WTC11 (cell line): ENCODE data around the gene SVOPL.

ENCODE experiments used
- ATF1 ChIP-seq: sonication (generic); formaldehyde crosslinking; IDR thresholded peaks from 2 replicates; pipeline ENCODE4 v1.8.1; 2023; ENCODE audit warnings: mild to moderate bottlenecking, moderate library complexity, missing genetic modification reagents
- ATF2 ChIP-seq: sonication (generic); formaldehyde crosslinking; IDR thresholded peaks from 2 replicates; pipeline ENCODE4 v1.8.1; 2022; ENCODE audit warnings: low read depth, missing genetic modification reagents, borderline replicate concordance
- CBFB ChIP-seq: sonication (generic); formaldehyde crosslinking; IDR thresholded peaks from 2 replicates; pipeline ENCODE4 v1.8.1; 2022; ENCODE audit warnings: mild to moderate bottlenecking, low read depth, missing genetic modification reagents
- CREM ChIP-seq: sonication (generic); formaldehyde crosslinking; IDR thresholded peaks from 2 replicates; pipeline ENCODE4 v1.8.1; 2022; ENCODE audit warnings: mild to moderate bottlenecking, missing genetic modification reagents, moderate library complexity
- CTCF ChIP-seq: fragments of 200-600 bp; IDR thresholded peaks from 2 replicates; pipeline ENCODE4 v1.8.0; 2022; ENCODE audit warnings: antibody characterized with exemption
- ELF4 ChIP-seq: sonication (generic); formaldehyde crosslinking; IDR thresholded peaks from 2 replicates; pipeline ENCODE4 v1.8.1; 2022; ENCODE audit warnings: low read depth, mild to moderate bottlenecking, moderate library complexity, missing genetic modification reagents
- ETV6 ChIP-seq: sonication (generic); formaldehyde crosslinking; IDR thresholded peaks from 2 replicates; pipeline ENCODE4 v1.8.1; 2022; ENCODE audit warnings: mild to moderate bottlenecking, missing genetic modification reagents
- MAX ChIP-seq: sonication (generic); formaldehyde crosslinking; IDR thresholded peaks from 2 replicates; pipeline ENCODE4 v1.8.0; 2022; ENCODE audit warnings: mild to moderate bottlenecking, missing genetic modification reagents
- MXD4 ChIP-seq: fragments of 250-450 bp; sonication (Bioruptor Pico); IDR thresholded peaks from 2 replicates; pipeline ENCODE4 v1.8.0; 2021; ENCODE audit warnings: mild to moderate bottlenecking, moderate library complexity, borderline replicate concordance
- NR3C1 ChIP-seq: sonication (generic); formaldehyde crosslinking; conservative IDR thresholded peaks from 2 replicates; pipeline ENCODE4 v1.8.1; 2023; ENCODE audit warnings: low read depth, mild to moderate bottlenecking, missing genetic modification reagents
- RELA ChIP-seq: sonication (generic); formaldehyde crosslinking; IDR thresholded peaks from 2 replicates; pipeline ENCODE4 v1.8.1; 2022; ENCODE audit warnings: missing genetic modification reagents, mild to moderate bottlenecking, borderline replicate concordance
- USF1 ChIP-seq: sonication (generic); formaldehyde crosslinking; IDR thresholded peaks from 2 replicates; pipeline ENCODE4 v1.8.0; 2022; ENCODE audit warnings: mild to moderate bottlenecking, missing genetic modification reagents
- USF2 ChIP-seq: sonication (generic); formaldehyde crosslinking; IDR thresholded peaks from 2 replicates; pipeline ENCODE4 v1.8.1; 2023; ENCODE audit warnings: mild to moderate bottlenecking, missing genetic modification reagents, moderate library complexity
- ZSCAN18 ChIP-seq: fragments of 250-450 bp; sonication (Bioruptor Pico); IDR thresholded peaks from 2 replicates; pipeline ENCODE4 v2.1.2; 2022; ENCODE audit warnings: mild to moderate bottlenecking, moderate library complexity

GRCh38 chr7:138679793-138680192 lies 21.4 kb downstream of the SVOPL start:
- no peak for TF ChIP-seq CTCF
- TF ChIP-seq ATF2 (CRISPR knock-in tag) = no peak
- no peak for TF ChIP-seq ETV6 (CRISPR knock-in tag)
- no peak for TF ChIP-seq MXD4 (CRISPR knock-in tag)
- TF ChIP-seq USF2 (CRISPR knock-in tag) = no peak
- no peak for TF ChIP-seq MAX (CRISPR knock-in tag)
- no peak for TF ChIP-seq CREM (CRISPR knock-in tag)
- no peak for TF ChIP-seq ATF1
- TF ChIP-seq USF1 (CRISPR knock-in tag) = no peak
- no peak for TF ChIP-seq RELA
- TF ChIP-seq CBFB (CRISPR knock-in tag) = no peak
- no peak for TF ChIP-seq ZSCAN18 (CRISPR knock-in tag)
- TF ChIP-seq NR3C1 = no peak
- no peak for TF ChIP-seq ELF4 (CRISPR knock-in tag)
